ENCODE data around the gene SLX4IP.

The SLX4IP gene

DNA sequence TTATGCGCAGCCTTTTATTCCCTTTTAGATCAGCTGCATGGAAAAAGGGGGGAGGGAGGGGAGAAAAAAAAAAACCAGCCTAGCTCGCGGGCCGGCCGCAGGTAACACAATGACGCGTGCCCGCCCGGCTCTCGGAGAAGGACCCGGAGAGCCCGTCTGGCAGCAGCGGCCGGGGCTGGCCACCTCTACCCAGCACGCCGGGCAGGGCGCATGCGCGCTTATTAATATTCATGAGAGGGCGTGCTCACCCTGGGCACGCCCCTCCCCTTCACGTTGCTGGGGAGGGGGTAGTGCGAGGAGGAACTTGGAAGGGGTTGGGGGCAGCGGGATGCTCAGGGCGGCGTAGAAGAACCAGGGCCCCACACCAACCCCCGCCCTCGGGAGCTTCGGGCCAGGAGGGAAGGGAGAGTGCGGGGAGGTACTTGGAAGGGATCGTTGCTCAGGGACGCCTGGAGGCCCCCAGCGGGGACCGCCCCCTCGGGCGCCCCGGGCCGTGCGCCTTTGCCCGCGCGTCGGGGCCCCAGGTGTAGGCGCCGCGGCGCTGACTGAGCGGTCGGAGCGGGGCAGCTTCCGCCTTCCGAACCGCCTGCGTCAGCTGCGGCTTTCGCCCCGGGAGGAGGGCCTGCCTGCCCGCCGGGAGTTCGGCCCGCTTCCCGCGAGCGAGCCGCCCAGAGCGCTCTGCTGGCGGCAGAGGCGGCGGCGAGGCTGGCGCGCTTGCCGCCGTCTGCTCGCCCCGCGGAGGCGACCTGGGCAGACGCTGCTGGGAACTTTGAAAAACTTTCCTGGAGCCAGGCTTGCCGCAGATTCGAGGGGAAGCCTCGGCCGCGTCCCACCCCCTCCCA lies 239.0 kb downstream of the SLX4IP start, which contains the start of gene JAG1:
Gene JAG1 (minus strand): TSS at position 158 of the 842 bp plus-strand sequence. CDS start 469 bp downstream, outside the sequence.
- peak within 1 kb of the TSS; percentile 93 for H3K4me3 ChIP-seq (ENCODE audit: low read depth, low read length)
- peak; percentile 93 for TF ChIP-seq POLR2A (IDR thresholded peaks at IDR 0.05; ENCODE audit: extremely low read depth, insufficient read length)
- TF ChIP-seq, protein P1, sequence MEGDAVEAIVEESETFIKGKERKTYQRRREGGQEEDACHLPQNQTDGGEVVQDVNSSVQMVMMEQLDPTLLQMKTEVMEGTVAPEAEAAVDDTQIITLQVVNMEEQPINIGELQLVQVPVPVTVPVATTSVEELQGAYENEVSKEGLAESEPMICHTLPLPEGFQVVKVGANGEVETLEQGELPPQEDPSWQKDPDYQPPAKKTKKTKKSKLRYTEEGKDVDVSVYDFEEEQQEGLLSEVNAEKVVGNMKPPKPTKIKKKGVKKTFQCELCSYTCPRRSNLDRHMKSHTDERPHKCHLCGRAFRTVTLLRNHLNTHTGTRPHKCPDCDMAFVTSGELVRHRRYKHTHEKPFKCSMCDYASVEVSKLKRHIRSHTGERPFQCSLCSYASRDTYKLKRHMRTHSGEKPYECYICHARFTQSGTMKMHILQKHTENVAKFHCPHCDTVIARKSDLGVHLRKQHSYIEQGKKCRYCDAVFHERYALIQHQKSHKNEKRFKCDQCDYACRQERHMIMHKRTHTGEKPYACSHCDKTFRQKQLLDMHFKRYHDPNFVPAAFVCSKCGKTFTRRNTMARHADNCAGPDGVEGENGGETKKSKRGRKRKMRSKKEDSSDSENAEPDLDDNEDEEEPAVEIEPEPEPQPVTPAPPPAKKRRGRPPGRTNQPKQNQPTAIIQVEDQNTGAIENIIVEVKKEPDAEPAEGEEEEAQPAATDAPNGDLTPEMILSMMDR (IDR thresholded peaks at IDR 0.05; ENCODE audit: low read depth, low read length), result no peak
- TF ChIP-seq, protein P2, sequence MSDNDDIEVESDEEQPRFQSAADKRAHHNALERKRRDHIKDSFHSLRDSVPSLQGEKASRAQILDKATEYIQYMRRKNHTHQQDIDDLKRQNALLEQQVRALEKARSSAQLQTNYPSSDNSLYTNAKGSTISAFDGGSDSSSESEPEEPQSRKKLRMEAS (IDR thresholded peaks at IDR 0.05; ENCODE audit: low read depth, low read length), result peak; percentile 69
- peak; percentile 7; the same call in 1 of the 2 replicates for TF ChIP-seq MYC (IDR thresholded peaks at IDR 0.05; ENCODE audit: low read depth, low read length)
- DNase-seq (ENCODE audit: low read depth), result peak; percentile 97

DNA sequence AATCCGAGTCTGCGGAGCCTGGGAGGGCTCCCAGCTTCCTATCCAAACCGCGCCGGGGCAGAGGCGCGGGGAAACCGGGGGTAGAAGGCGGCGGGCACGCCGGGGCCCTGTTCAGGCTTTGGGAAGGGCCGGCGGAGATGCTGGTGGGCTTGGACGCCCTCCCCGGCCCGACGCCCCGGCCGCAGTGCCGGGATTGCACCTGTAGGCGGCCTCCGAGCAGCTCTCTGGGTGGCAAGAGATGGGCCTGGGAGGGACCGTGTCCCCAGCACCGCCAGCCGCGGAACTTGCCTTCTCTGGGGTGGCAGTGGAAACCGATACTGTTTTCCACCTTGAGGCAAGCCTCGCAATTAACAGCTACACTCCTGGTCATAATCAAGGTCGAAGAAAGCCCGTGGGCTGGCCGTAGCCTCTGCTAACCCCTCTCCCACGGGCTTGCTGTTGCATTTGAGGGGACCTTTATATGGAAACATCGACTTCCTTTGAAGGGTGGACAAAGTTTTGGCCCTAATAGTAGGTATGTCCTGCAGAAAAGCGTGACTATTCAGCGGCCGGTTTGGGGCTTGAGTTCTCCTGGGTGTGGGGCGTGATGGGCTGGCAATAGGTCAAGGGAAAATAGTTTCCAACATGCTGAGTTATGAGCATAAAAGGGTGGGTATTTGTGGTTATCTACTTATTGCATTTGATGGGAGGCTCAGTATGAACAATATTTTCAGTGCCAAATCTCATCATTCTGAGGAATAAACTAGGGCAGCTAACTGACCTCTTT lies 239.8 kb downstream of the SLX4IP start:
- no peak for TF ChIP-seq MYC (IDR thresholded peaks at IDR 0.05; ENCODE audit: low read depth, low read length)
- TF ChIP-seq, protein P1 (IDR thresholded peaks at IDR 0.05; ENCODE audit: low read depth, low read length), result peak; percentile 66
- DNase-seq (ENCODE audit: low read depth), result peak; percentile 89
- peak overlapping the region; percentile 60 for H3K4me3 ChIP-seq (ENCODE audit: low read depth, low read length)

DNA sequence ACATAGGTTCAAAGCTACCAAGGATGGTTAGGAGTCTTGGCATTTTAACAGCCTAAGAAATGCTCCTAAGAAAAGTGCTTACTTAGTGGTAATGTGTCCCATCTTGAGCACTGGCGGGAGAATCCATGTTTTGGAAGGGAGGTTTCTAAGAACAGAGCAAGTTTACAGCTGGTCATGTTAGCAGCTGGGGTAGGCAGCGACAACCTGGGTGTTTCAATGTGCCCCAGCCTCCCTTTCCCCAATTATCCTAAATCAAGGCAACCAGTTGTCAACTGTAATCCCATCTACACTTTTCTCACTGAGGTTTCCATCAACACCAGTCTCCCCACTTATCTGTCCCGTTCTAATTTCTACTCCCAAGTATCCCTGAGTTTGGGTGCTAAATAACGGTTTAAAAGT lies 240.3 kb downstream of the SLX4IP start:
- peak overlapping the region; percentile 60 for H3K4me3 ChIP-seq (ENCODE audit: low read depth, low read length)
- DNase-seq (ENCODE audit: low read depth), result no peak
- TF ChIP-seq, protein P2 (IDR thresholded peaks at IDR 0.05; ENCODE audit: low read depth, low read length), result no peak
- TF ChIP-seq MYC (IDR thresholded peaks at IDR 0.05; ENCODE audit: low read depth, low read length) (no peak), POLR2A (IDR thresholded peaks at IDR 0.05; ENCODE audit: extremely low read depth, insufficient read length) (no peak)
- TF ChIP-seq, protein P1 (IDR thresholded peaks at IDR 0.05; ENCODE audit: low read depth, low read length), result no peak

DNA sequence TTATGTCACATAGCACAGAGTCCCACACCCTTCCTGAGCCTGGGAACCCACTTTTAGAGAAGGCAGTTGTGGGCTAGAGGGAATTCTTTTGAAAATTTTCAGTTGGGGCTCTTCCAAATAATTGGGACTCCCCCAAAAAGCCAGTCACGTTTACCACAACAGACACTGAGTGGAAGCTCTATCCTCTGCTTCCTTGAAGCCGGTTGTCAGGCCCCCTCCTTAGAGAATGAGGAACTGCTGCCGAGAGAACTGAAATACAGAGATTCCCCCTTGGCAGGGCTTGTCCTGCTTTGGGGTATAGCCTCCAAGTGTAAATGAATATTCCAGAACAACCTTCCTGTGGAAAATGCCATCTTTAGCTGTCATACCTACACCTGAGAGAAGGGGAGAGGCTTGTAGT lies 241.4 kb downstream of the SLX4IP start:
- no peak overlapping the region for H3K4me3 ChIP-seq (ENCODE audit: low read depth, low read length)
- DNase-seq (ENCODE audit: low read depth), result no peak
- TF ChIP-seq POLR2A (IDR thresholded peaks at IDR 0.05; ENCODE audit: extremely low read depth, insufficient read length), result no peak
